ENCODE measurements around the gene TNNC1.

TNNC1 gene

DNA sequence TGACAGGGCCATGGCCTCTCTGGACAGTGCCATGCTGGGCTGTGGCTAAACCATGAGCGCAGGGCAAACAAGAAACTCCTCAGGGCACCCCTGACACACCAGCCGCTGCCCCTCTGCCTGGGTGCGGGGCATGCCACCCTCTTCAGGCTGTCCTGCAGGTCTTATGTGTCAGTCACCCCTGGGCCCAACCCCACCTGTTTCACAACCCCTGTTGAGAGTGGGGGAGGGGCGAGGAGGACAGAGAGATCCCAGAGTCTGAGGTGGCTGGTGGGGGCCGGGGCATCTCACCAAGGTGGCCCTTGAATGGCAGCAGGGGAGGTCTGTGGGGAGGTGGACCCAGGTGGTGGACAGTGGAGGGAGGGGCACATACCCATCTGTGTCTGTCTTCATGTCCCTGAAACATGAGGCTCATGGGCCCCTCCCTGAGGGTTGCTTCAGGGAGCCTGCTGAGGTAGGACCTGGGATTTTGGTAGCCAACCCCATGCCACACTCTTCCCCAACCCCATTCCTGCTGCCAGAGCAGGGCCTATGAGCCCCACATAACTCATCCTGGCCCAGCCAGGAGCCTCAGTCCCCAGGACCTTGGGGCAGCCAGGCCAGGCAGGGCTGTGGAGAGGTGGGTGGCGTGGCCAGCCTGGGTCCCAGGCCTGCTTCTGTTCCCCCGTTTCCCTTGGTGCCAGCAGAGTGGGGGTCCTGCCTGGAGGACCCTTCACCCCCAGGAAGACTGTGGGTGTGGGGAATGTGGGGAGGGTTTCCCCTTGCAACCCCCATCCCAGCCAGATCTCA, 39.6 kb upstream of the TNNC1 start:
- peaks cover 65% of the 10 kb centered on the region for H3K4me1 ChIP-seq
- H3K36me3 ChIP-seq: peaks cover 57% of the 10 kb centered on the region
- no peak for TF ChIP-seq Cebpa-rat (IDR thresholded peaks at IDR 0.05)

DNA sequence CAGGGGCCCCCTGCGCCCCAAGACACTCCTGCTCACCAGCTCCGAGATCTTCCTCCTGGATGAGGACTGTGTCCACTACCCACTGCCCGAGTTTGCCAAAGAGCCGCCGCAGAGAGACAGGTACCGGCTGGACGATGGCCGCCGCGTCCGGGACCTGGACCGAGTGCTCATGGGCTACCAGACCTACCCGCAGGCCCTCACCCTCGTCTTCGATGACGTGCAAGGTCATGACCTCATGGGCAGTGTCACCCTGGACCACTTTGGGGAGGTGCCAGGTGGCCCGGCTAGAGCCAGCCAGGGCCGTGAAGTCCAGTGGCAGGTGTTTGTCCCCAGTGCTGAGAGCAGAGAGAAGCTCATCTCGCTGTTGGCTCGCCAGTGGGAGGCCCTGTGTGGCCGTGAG, 38.2 kb upstream of the TNNC1 start:
- Histone ChIP-seq H3K4me1 (peaks cover 53% of the 10 kb centered on the region), H3K36me3 (peaks cover 70% of the 10 kb centered on the region), H3K4me2 (no peak overlapping the region), H3K27ac (no peak overlapping the region), H3K4me3 (no peak overlapping the region), H4K20me1 (peaks cover 51% of the 10 kb centered on the region), H3K9ac (no peak overlapping the region), H3K27me3 (no peaks in the 10 kb centered on the region), H3K9me3 (no peaks in the 10 kb centered on the region)
- TF ChIP-seq Cebpa-rat (IDR thresholded peaks at IDR 0.05): no peak

More for the DNA sequence above, 39.6 kb upstream of the TNNC1 start:
- Histone ChIP-seq H3K27ac (no peak overlapping the region), H3K9me3 (no peaks in the 10 kb centered on the region), H4K20me1 (peaks cover 51% of the 10 kb centered on the region), H3K9ac (no peak overlapping the region), H3K27me3 (no peaks in the 10 kb centered on the region), H3K4me3 (no peak overlapping the region), H3K4me2 (no peak overlapping the region)

DNA sequence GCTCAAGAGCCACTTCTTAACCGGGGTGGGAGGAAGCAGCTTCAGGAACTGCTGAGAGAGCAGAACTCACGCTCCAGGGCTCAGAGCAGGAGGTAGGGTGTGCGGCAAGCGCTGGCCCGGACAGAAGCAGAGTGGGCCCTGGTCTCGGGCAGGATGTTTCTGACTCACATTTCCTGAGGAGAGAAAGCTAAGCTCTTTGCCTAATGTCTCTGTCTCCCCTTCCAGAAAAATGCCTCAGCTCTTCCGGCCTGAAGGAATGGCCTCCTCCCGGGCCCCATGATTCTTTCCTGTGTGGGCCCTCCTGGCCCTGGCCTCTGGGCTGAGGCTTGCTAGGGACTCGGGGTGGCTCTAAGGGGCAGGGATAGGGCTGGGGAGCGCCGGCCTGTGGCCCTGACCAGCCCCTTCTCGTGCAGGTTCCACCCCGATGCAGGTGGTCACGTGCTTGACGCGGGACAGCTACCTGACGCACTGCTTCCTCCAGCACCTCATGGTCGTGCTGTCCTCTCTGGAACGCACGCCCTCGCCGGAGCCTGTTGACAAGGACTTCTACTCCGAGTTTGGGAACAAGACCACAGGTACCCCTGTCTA, 37.2 kb upstream of the TNNC1 start:
- no peak for TF ChIP-seq Cebpa-rat (IDR thresholded peaks at IDR 0.05)
- peaks cover 58% of the 10 kb centered on the region for H3K4me1 ChIP-seq
- H3K4me2 ChIP-seq: peak overlapping the region; percentile 71
- H3K27ac ChIP-seq: peak overlapping the region; percentile 71
- H3K27me3 ChIP-seq: no peaks in the 10 kb centered on the region
- no peaks in the 10 kb centered on the region for H3K9me3 ChIP-seq
- peak overlapping the region; percentile 61; the same call in 1 of the 2 replicates for H3K9ac ChIP-seq
- peaks cover 81% of the 10 kb centered on the region for H3K36me3 ChIP-seq
- peaks cover 51% of the 10 kb centered on the region for H4K20me1 ChIP-seq
- H3K4me3 ChIP-seq: no peak overlapping the region

DNA sequence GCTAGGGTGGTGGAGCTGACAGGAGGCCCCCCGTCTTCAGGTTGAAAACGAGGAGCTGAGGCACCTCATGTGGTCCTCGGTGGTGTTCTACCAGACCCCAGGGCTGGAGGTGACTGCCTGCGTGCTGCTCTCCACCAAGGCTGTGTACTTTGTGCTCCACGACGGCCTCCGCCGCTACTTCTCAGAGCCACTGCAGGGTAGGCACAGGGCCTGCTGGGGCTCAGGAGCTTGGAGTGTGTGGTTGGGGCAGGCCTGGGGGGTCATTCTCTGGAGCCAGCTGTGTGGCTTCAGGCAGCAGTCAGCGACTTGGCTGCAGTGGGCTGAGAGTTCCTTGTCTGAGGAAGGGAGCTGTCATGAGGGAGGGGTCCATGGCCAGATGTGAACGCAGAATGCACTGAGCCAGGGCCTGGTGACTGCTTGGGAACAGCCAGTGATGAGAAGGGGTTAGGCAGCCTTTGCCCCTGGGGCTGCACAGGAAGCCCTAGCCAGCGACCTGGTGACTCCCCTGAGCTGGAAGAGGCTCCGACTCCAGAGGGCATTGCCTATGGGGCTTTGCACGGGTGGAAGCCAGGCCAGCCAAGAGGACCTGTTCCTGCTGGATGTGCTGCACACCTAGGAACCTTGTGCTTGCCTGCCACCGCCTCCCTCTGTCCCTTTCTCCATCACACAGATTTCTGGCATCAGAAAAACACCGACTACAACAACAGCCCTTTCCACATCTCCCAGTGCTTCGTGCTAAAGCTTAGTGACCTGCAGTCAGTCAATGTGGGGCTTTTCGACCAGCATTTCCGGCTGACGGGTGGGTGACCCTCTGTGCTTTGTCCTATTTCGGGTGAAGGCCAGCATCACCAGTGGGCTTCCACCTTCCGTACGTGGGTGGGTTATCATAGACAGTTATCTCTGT, 36.4 kb upstream of the TNNC1 start:
- Histone ChIP-seq H4K20me1 (peaks cover 51% of the 10 kb centered on the region), H3K9ac (peak overlapping the region; percentile 61; the same call in 1 of the 2 replicates), H3K27ac (peak overlapping the region; percentile 71), H3K9me3 (no peaks in the 10 kb centered on the region), H3K36me3 (peaks cover 87% of the 10 kb centered on the region), H3K27me3 (no peaks in the 10 kb centered on the region), H3K4me1 (peaks cover 58% of the 10 kb centered on the region), H3K4me2 (peak overlapping the region; percentile 71), H3K4me3 (no peak overlapping the region)
- TF ChIP-seq Cebpa-rat (IDR thresholded peaks at IDR 0.05): no peak

DNA sequence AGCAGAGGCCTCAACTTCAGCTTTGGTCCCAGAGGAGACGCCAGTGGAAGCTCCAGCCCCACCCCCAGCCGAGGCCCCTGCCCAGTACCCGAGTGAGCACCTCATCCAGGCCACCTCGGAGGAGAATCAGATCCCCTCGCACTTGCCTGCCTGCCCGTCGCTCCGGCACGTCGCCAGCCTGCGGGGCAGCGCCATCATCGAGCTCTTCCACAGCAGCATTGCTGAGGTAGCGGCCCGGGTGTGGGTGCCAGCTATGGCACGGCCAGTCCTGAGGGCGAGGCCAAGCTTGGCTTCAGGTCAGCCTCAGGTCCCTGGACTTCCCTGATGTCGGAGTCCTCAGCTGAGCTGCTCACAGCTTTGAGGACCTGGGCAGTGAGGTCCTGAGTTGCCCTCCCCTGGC, 35.6 kb upstream of the TNNC1 start:
- Histone ChIP-seq H3K27ac (peak overlapping the region; percentile 71), H3K27me3 (no peaks in the 10 kb centered on the region), H4K20me1 (peaks cover 49% of the 10 kb centered on the region), H3K4me1 (peaks cover 58% of the 10 kb centered on the region), H3K4me3 (no peak overlapping the region), H3K9ac (peak overlapping the region; percentile 61), H3K4me2 (peak overlapping the region; percentile 71), H3K36me3 (peaks cover 91% of the 10 kb centered on the region), H3K9me3 (no peaks in the 10 kb centered on the region)
- no peak for TF ChIP-seq Cebpa-rat (IDR thresholded peaks at IDR 0.05)

DNA sequence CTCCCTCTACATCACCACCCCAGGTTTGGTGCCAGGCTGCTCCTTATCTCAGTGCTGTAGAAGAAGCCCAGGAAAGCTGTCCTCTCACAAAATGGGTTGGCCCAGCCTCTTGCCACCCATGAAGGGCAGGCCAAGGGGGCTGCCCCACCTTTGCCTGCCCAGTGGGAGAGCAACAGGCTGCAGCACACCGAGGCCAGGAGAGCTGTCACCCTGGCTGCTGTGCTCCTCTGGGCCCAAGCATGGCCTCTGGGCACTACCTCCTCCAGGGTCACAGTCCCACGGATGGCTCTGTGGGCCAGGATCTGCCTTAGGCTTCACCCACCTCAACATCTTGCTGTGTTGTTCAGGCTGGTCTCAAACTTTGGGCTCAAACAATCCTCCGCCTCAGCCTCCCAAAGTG, 34.9 kb upstream of the TNNC1 start:
- H3K4me3 ChIP-seq: no peak overlapping the region
- peaks cover 42% of the 10 kb centered on the region for H4K20me1 ChIP-seq
- no peak for TF ChIP-seq Cebpa-rat (IDR thresholded peaks at IDR 0.05)
- no peaks in the 10 kb centered on the region for H3K27me3 ChIP-seq
- H3K4me2 ChIP-seq: no peak overlapping the region
- H3K27ac ChIP-seq: peak overlapping the region; percentile 27; the same call in 1 of the 2 replicates
- peaks cover 61% of the 10 kb centered on the region for H3K4me1 ChIP-seq
- H3K9ac ChIP-seq: no peak overlapping the region
- peaks cover 86% of the 10 kb centered on the region for H3K36me3 ChIP-seq
- no peaks in the 10 kb centered on the region for H3K9me3 ChIP-seq

DNA sequence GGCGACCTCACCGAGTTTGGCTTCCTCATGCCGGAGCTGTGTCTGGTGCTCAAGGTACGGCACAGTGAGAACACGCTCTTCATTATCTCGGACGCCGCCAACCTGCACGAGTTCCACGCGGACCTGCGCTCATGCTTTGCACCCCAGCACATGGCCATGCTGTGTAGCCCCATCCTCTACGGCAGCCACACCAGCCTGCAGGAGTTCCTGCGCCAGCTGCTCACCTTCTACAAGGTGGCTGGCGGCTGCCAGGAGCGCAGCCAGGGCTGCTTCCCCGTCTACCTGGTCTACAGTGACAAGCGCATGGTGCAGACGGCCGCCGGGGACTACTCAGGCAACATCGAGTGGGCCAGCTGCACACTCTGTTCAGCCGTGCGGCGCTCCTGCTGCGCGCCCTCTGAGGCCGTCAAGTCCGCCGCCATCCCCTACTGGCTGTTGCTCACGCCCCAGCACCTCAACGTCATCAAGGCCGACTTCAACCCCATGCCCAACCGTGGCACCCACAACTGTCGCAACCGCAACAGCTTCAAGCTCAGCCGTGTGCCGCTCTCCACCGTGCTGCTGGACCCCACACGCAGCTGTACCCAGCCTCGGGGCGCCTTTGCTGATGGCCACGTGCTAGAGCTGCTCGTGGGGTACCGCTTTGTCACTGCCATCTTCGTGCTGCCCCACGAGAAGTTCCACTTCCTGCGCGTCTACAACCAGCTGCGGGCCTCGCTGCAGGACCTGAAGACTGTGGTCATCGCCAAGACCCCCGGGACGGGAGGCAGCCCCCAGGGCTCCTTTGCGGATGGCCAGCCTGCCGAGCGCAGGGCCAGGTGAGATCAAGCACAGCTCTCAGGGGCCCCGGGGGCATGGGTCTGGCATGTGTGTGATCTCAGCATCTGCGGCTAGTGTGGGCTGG, 34.2 kb upstream of the TNNC1 start:
- Histone ChIP-seq H3K27me3 (no peaks in the 10 kb centered on the region), H3K4me1 (peaks cover 68% of the 10 kb centered on the region), H3K27ac (no peak overlapping the region), H3K4me3 (no peak overlapping the region), H3K9me3 (no peaks in the 10 kb centered on the region), H4K20me1 (peaks cover 38% of the 10 kb centered on the region), H3K36me3 (peaks cover 86% of the 10 kb centered on the region), H3K9ac (no peak overlapping the region), H3K4me2 (no peak overlapping the region)
- no peak for TF ChIP-seq Cebpa-rat (IDR thresholded peaks at IDR 0.05)

DNA sequence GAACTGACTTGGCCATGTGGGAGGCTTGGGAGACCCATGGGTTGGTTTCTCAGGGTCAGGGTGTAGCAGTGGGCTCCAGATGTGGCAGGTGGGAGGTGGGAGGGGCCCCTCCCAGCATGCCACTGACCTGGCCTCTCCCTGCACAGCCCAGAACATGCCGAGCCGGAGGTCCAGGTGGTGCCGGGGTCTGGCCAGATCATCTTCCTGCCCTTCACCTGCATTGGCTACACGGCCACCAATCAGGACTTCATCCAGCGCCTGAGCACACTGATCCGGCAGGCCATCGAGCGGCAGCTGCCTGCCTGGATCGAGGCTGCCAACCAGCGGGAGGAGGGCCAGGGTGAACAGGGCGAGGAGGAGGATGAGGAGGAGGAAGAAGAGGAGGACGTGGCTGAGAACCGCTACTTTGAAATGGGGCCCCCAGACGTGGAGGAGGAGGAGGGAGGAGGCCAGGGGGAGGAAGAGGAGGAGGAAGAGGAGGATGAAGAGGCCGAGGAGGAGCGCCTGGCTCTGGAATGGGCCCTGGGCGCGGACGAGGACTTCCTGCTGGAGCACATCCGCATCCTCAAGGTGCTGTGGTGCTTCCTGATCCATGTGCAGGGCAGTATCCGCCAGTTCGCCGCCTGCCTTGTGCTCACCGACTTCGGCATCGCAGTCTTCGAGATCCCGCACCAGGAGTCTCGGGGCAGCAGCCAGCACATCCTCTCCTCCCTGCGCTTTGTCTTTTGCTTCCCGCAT, 33.4 kb upstream of the TNNC1 start:
- Histone ChIP-seq H3K9ac (no peak overlapping the region), H3K4me3 (no peak overlapping the region), H3K36me3 (peaks cover 86% of the 10 kb centered on the region), H3K27me3 (no peaks in the 10 kb centered on the region), H3K9me3 (no peaks in the 10 kb centered on the region), H3K4me2 (no peak overlapping the region), H4K20me1 (peaks cover 37% of the 10 kb centered on the region), H3K4me1 (peaks cover 72% of the 10 kb centered on the region), H3K27ac (peak overlapping the region; percentile 82; the same call in 1 of the 2 replicates)
- no peak for TF ChIP-seq Cebpa-rat (IDR thresholded peaks at IDR 0.05)

All from BLaER1 (cell line).